DOHH2 (cell line): ENCODE results near the gene POC1B.

ENCODE experiments used
- CTCF ChIP-seq: fragments of 200-600 bp; sonication (generic); IDR thresholded peaks from one replicate; pipeline ENCODE4 v1.5.1; 2014; ENCODE audit warnings: antibody characterized with exemption, mild to moderate bottlenecking, low read depth, low read length; ENCODE audit not compliant: poor library complexity, severe bottlenecking
- EZH2phosphoT487 ChIP-seq: fragments of 200-600 bp; sonication (generic); IDR thresholded peaks from 2 replicates; pipeline ENCODE4 v1.6.1; 2017; ENCODE audit warnings: borderline replicate concordance, mild to moderate bottlenecking, antibody characterized with exemption, low read length, moderate library complexity, mixed read lengths

- peak; percentile 73 for TF ChIP-seq CTCF
- no peak for TF ChIP-seq EZH2phosphoT487
Observed at GRCh38 chr12:89470741-89471509, 54.9 kb downstream of the POC1B start.
